T-helper 2 cell treated with Interferon-gamma antibody and Interleukin-4, amounts not matched to agents 5 μg/mL and 100 μg/mL, for 36 hours (primary cell): ENCODE measurements around the gene NPAS3.

Experiments used
- DNase-seq: peaks from one replicate; pipeline ENCODE4 v3.0.0; 2021; ENCODE audit warnings: low spot score
- H3K27ac Mint-ChIP-seq: one replicate; pipeline ENCODE4 v1.8.0; 2021; ENCODE audit warnings: mild to moderate bottlenecking, mixed read lengths
- H3K27me3 Mint-ChIP-seq: one replicate; pipeline ENCODE4 v1.8.0; 2021; ENCODE audit warnings: low read depth, mixed read lengths
- H3K36me3 Mint-ChIP-seq: one replicate; pipeline ENCODE4 v1.8.0; 2021; ENCODE audit warnings: low read depth, mixed read lengths
- H3K4me1 Mint-ChIP-seq: one replicate; pipeline ENCODE4 v1.8.0; 2021; ENCODE audit warnings: low read depth, mixed read lengths
- H3K4me3 Mint-ChIP-seq: one replicate; pipeline ENCODE4 v1.8.0; 2022; ENCODE audit warnings: mild to moderate bottlenecking, moderate library complexity, mixed read lengths
- H3K9me3 Mint-ChIP-seq: one replicate; pipeline ENCODE4 v1.8.0; 2021; ENCODE audit warnings: mixed read lengths

The NPAS3 gene

GRCh38 chr14:33707716-33708115 is 769.0 kb downstream of the NPAS3 start:
- no peaks in the 10 kb centered on the region for H3K4me1 Mint-ChIP-seq
- H3K4me3 Mint-ChIP-seq, result no peak overlapping the region
- H3K36me3 Mint-ChIP-seq, result no peaks in the 10 kb centered on the region
- DNase-seq, result no peak
- H3K9me3 Mint-ChIP-seq, result no peaks in the 10 kb centered on the region
- no peaks in the 10 kb centered on the region for H3K27me3 Mint-ChIP-seq
- H3K27ac Mint-ChIP-seq, result no peak overlapping the region

DNA sequence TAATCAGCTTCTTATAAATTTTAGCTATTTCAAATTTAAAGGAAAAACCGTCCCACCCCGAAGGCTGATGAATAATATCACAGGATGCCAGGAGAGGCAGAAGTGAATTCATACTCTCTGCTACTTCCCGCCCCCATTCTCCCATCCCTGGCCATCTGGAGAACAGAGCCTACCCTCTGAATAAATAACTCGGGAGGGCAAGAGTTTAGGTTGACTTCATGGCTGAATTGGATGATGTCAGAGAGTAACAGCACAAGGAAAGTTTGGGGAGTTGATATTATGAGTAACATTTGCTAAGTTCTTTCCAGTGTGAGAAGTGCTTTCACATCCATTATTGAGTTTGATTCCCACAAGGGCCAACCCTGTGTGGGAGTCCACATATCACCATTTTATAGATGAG is 770.6 kb downstream of the NPAS3 start:
- DNase-seq, result no peak
- no peak overlapping the region for H3K27ac Mint-ChIP-seq

DNA sequence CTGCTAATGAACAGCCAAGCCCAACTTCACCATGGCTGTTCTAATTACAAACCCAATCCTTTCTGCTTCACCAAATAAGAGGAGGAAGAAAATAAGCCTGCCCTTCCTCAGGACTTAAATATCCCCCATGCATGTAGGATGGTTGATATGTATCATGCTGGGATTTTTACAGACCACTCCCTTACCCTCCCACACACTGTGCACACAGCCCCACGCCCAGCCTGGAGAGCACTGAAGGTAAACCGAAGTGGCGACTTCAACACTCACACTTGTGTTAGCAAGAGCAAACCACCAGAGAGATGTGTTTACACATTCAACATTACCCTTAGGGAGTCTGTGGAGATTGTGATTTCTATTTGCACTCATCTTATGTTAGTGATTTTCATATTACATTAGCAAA is 771.0 kb downstream of the NPAS3 start:
- H3K9me3 Mint-ChIP-seq, result no peaks in the 10 kb centered on the region
- no peak overlapping the region for H3K27ac Mint-ChIP-seq
- H3K27me3 Mint-ChIP-seq, result no peaks in the 10 kb centered on the region
- no peak for DNase-seq
- H3K4me3 Mint-ChIP-seq, result no peak overlapping the region
- no peaks in the 10 kb centered on the region for H3K36me3 Mint-ChIP-seq
- H3K4me1 Mint-ChIP-seq, result no peaks in the 10 kb centered on the region

More for the DNA sequence above, 770.6 kb downstream of the NPAS3 start:
- no peaks in the 10 kb centered on the region for H3K4me1 Mint-ChIP-seq
- H3K27me3 Mint-ChIP-seq, result no peaks in the 10 kb centered on the region
- H3K9me3 Mint-ChIP-seq, result no peaks in the 10 kb centered on the region
- H3K4me3 Mint-ChIP-seq, result no peak overlapping the region
- no peaks in the 10 kb centered on the region for H3K36me3 Mint-ChIP-seq

- no peaks in the 10 kb centered on the region for H3K9me3 Mint-ChIP-seq
- H3K4me1 Mint-ChIP-seq, result no peaks in the 10 kb centered on the region
- no peak overlapping the region for H3K27ac Mint-ChIP-seq
- H3K4me3 Mint-ChIP-seq, result no peak overlapping the region
- DNase-seq, result no peak
- no peaks in the 10 kb centered on the region for H3K27me3 Mint-ChIP-seq
- no peaks in the 10 kb centered on the region for H3K36me3 Mint-ChIP-seq
Measured at GRCh38 chr14:33710273-33710672, 771.6 kb downstream of the NPAS3 start.

DNA sequence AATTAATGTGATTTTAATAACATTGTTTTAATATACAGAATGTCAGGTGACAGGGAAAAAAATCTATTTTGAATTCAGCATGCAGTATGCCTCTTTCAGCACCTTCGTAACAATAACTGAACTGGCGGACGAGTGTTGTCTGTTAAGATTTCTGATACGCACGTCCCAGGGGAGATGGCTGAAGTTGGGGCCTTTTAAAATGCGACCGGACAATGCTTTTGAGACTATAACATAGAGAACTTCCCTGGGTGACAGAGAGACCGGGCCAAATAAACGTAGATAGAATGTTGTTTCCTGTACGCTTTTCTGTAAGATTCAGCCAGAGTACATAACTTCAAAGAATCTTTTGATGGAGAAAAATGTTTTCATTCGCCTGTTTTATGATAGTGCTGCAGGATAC is 772.5 kb downstream of the NPAS3 start:
- H3K4me3 Mint-ChIP-seq, result no peak overlapping the region

DNA sequence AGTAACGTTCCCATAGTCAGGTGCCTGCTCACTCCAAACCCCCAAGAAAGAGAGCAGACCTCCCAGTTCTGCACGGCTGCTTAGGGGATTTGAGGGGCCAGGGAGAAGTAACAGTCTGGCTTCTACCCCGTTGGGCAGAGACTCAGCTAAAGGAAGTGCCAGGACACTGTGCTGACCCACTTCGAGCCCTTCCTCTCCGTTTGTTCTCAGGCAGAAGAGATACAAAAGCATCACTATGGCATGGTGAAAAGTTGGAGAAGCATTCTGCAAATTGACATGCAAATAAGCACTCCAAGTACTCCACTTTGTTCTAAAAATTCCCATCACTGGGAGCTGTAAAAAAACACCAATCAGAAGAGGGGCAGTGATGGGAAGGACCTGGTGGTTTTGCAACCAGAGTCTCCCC is 773.1 kb downstream of the NPAS3 start:
- Mint-ChIP-seq H3K4me3 (no peak overlapping the region), H3K27ac (no peak overlapping the region), H3K27me3 (no peaks in the 10 kb centered on the region), H3K36me3 (no peaks in the 10 kb centered on the region), H3K9me3 (no peaks in the 10 kb centered on the region), H3K4me1 (no peaks in the 10 kb centered on the region)
- no peak for DNase-seq

More for the DNA sequence above, 772.5 kb downstream of the NPAS3 start:
- Mint-ChIP-seq H3K36me3 (no peaks in the 10 kb centered on the region), H3K4me1 (no peaks in the 10 kb centered on the region), H3K27ac (no peak overlapping the region), H3K27me3 (no peaks in the 10 kb centered on the region), H3K9me3 (no peaks in the 10 kb centered on the region)
- no peak for DNase-seq

DNA sequence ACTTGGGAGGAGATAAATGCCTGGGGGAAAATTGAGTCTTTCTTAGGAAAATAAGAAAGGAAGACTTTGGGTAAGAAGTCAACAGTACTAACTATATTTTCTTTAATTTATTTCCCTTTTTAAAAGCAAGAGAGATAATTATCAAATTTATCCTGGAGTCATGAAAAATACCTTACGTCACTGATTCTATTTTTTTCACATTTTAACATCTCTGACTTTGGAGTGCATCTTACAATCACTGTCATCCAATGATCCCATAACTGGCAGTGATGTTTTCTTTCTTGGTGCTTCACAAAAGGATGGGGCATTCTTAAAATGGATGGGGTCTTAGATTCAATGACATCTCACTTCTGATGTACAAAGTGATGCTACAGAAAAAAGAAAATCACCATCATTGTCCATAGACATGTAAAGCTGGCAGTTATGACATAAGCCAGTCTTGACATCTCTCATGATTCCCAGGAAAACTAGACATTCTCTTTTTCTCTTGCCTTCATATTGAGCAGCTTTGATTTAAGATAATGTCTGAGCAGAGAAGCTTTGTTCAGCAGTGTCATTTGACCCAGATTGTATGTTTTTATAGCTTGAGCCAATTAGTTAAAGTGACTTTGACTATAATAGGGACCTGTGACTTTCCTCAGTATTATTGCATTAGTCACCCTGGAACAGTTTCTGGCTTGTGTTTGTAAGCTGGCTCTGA is 776.0 kb downstream of the NPAS3 start:
- H3K36me3 Mint-ChIP-seq, result no peaks in the 10 kb centered on the region

DNA sequence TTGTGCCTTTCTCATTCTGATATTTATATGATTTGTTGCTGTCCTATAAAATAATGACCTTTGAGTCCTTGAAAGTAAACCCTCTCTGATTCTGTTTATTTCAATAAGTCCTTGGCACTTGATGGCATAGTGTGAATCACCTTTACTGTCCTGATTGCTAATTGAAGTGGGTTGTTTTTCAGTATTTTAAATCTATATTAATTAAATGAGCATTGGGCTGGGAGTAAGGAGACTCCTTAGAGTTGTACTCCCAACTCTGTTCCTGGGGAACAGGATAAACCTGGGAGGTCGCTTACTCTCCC is 776.5 kb downstream of the NPAS3 start:
- no peak overlapping the region for H3K4me3 Mint-ChIP-seq
- no peak for DNase-seq
- H3K27me3 Mint-ChIP-seq, result no peaks in the 10 kb centered on the region
- H3K9me3 Mint-ChIP-seq, result no peaks in the 10 kb centered on the region
- no peaks in the 10 kb centered on the region for H3K36me3 Mint-ChIP-seq
- H3K4me1 Mint-ChIP-seq, result no peaks in the 10 kb centered on the region
- no peak overlapping the region for H3K27ac Mint-ChIP-seq

More for the DNA sequence above, 776.0 kb downstream of the NPAS3 start:
- Mint-ChIP-seq H3K27me3 (no peaks in the 10 kb centered on the region), H3K9me3 (no peaks in the 10 kb centered on the region), H3K4me1 (no peaks in the 10 kb centered on the region), H3K4me3 (no peak overlapping the region), H3K27ac (no peak overlapping the region)
- no peak for DNase-seq

GRCh38 chr14:33716921-33717320 is 778.2 kb downstream of the NPAS3 start:
- Mint-ChIP-seq H3K36me3 (no peaks in the 10 kb centered on the region), H3K4me3 (no peak overlapping the region), H3K9me3 (no peaks in the 10 kb centered on the region), H3K27me3 (no peaks in the 10 kb centered on the region), H3K4me1 (no peaks in the 10 kb centered on the region), H3K27ac (no peak overlapping the region)
- no peak for DNase-seq

- Mint-ChIP-seq H3K36me3 (no peaks in the 10 kb centered on the region), H3K27ac (no peak overlapping the region), H3K4me3 (no peak overlapping the region), H3K27me3 (no peaks in the 10 kb centered on the region), H3K9me3 (no peaks in the 10 kb centered on the region), H3K4me1 (no peaks in the 10 kb centered on the region)
- DNase-seq, result no peak
Measured at GRCh38 chr14:33717866-33718265, 779.2 kb downstream of the NPAS3 start.

DNA sequence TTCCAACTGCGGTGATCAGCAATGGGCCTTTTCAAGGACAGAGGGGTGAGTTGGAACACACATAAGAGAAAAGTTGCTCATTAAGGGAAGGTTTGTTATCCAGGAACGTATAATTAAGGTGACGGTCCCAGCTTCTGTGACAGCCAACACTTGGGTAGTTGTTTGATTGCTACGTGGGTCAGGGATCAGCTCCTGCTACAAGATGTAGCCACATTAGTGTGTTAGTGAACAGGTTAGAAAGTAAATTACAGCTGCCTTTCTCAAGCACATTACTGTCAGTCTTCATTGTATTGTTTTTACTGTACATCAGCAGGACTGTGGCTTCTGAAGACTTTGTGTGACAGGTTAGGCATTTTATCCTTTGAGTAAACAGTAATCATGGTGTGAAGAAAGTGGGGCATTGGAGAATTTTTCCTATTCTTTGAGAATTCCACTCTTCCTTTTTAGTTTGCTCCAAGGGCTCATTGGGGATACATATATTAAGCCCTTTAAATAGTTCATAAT is 781.7 kb downstream of the NPAS3 start:
- no peaks in the 10 kb centered on the region for H3K36me3 Mint-ChIP-seq

DNA sequence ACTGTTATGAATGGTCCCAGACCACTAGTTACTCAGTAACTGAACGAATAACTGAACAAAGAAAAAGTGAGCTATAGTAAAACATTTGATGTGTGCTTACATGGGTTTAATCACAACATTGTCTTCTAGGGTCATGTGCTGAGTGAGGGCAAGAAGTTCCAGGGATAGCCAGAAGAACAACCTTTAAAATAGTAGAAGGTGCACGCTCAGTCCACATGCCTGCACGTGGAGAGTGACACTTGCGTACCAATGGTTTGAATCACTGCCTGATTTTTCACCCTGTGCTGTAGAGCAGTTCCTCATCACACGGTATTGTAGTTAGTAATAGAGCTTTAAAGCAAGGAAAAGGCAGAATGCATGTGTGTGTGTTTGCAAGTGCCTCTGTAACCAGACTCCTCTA is 788.0 kb downstream of the NPAS3 start:
- no peaks in the 10 kb centered on the region for H3K9me3 Mint-ChIP-seq
- H3K4me3 Mint-ChIP-seq, result no peak overlapping the region
- no peak overlapping the region for H3K27ac Mint-ChIP-seq
- DNase-seq, result no peak
- no peaks in the 10 kb centered on the region for H3K4me1 Mint-ChIP-seq
- no peaks in the 10 kb centered on the region for H3K27me3 Mint-ChIP-seq
- no peaks in the 10 kb centered on the region for H3K36me3 Mint-ChIP-seq

More for the DNA sequence above, 781.7 kb downstream of the NPAS3 start:
- H3K4me3 Mint-ChIP-seq, result no peak overlapping the region
- H3K4me1 Mint-ChIP-seq, result no peaks in the 10 kb centered on the region
- H3K9me3 Mint-ChIP-seq, result no peaks in the 10 kb centered on the region
- DNase-seq, result no peak
- H3K27ac Mint-ChIP-seq, result no peak overlapping the region
- no peaks in the 10 kb centered on the region for H3K27me3 Mint-ChIP-seq

- H3K27me3 Mint-ChIP-seq, result no peaks in the 10 kb centered on the region
- H3K36me3 Mint-ChIP-seq, result no peaks in the 10 kb centered on the region
- H3K9me3 Mint-ChIP-seq, result no peaks in the 10 kb centered on the region
- H3K4me1 Mint-ChIP-seq, result no peaks in the 10 kb centered on the region
- no peak overlapping the region for H3K4me3 Mint-ChIP-seq
- H3K27ac Mint-ChIP-seq, result no peak overlapping the region
- no peak for DNase-seq
Measured at GRCh38 chr14:33727606-33728005, 788.9 kb downstream of the NPAS3 start.

DNA sequence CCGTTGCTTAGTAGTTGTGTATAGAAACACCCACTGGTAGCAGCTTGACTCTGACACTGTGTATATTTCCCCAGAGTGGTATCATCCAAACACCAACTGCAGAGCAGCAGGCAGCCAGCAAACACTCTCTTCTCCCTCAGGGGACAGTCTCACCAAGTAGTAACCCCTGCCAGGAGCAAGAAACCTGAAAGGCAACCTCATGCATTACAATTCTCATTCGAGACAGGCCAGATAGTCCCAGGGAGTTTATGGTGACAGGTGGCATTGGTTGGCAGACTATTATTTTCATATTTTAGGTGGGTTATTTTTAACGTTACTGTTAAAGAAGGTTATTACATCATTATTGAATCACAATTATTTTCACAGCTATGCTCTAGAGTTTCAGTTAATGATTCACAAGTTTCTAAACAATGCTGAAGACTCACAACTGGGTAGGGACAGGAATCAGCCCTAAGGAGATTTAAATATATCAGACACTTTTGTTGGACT is 789.4 kb downstream of the NPAS3 start:
- H3K9me3 Mint-ChIP-seq, result no peaks in the 10 kb centered on the region
- H3K36me3 Mint-ChIP-seq, result no peaks in the 10 kb centered on the region
- no peak overlapping the region for H3K27ac Mint-ChIP-seq
- H3K4me3 Mint-ChIP-seq, result no peak overlapping the region
- no peaks in the 10 kb centered on the region for H3K27me3 Mint-ChIP-seq
- DNase-seq, result no peak
- H3K4me1 Mint-ChIP-seq, result no peaks in the 10 kb centered on the region

DNA sequence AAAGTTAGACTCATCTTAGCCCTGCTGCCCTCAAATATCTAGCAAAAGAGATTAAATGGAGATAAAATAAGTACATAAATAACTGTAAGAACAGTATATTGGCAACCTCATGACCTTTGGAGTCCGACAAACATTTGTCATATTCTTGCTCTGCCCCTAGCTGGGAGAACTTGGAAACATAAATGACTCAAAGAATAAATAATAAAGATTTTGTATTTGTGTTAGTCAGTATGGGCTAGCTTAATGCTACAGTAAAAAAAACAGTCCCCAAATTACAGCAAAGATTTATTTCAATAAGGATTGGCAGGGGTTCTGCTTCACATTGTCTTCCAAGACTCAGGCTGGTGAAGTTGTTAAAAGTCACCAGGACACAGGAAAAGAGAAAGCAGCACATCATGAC is 791.5 kb downstream of the NPAS3 start:
- peaks cover 4% of the 10 kb centered on the region for H3K4me1 Mint-ChIP-seq
- no peaks in the 10 kb centered on the region for H3K27me3 Mint-ChIP-seq
- H3K36me3 Mint-ChIP-seq, result no peaks in the 10 kb centered on the region
- H3K27ac Mint-ChIP-seq, result no peak overlapping the region
- no peak overlapping the region for H3K4me3 Mint-ChIP-seq
- no peaks in the 10 kb centered on the region for H3K9me3 Mint-ChIP-seq
- DNase-seq, result no peak
